GM18951 (cell line): Measurements from ENCODE around the gene ANKRD6.
"Not testable (repeated sequence)": the region's sequence is repeated elsewhere in the genome, so short reads cannot be mapped to it uniquely, and the experiment has no call there.

Experiments used
- POLR2A ChIP-seq: IDR thresholded peaks from 4 replicates; pipeline ENCODE4 v1.6.1; 2011; ENCODE audit warnings: mild to moderate bottlenecking; ENCODE audit not compliant: insufficient read length, insufficient read depth; ENCODE audit errors: extremely low read depth
- in situ Hi-C: fragments of 300-500 bp; cut with MboI; formaldehyde crosslinking; loops from one replicate; pipeline ENCODE4 v1.12.0; 2022; ENCODE audit warnings: low sequenced_read_pairs, mixed read lengths, inconsistent platforms; ENCODE audit not compliant: unreplicated experiment

Gene ANKRD6

GRCh38 chr6:89640804-89641203 is 207.9 kb downstream of the ANKRD6 start:
- no peak for TF ChIP-seq POLR2A
- in situ Hi-C loops = no loop called here

GRCh38 chr6:89641581-89641980 is 208.6 kb downstream of the ANKRD6 start:
- in situ Hi-C loops = not testable (repeated sequence)

GRCh38 chr6:89642956-89643355 is 210.0 kb downstream of the ANKRD6 start:
- in situ Hi-C loops = no loop called here
- no peak for TF ChIP-seq POLR2A

GRCh38 chr6:89643406-89643805 is 210.5 kb downstream of the ANKRD6 start:
- no peak for TF ChIP-seq POLR2A
- in situ Hi-C loops = no loop called here

GRCh38 chr6:89644864-89645263 is 211.9 kb downstream of the ANKRD6 start:
- in situ Hi-C loops = no loop called here
- no peak for TF ChIP-seq POLR2A

- no peak for TF ChIP-seq POLR2A
- in situ Hi-C loops = no loop called here
Observed at GRCh38 chr6:89649682-89650081, 216.7 kb downstream of the ANKRD6 start.

- TF ChIP-seq POLR2A = no peak
- in situ Hi-C loops = no loop called here
Observed at GRCh38 chr6:89650579-89650978, 217.6 kb downstream of the ANKRD6 start.

- in situ Hi-C loops = no loop called here
- TF ChIP-seq POLR2A = no peak
Observed at GRCh38 chr6:89655122-89655521, 222.2 kb downstream of the ANKRD6 start.

- in situ Hi-C loops = no loop called here
- TF ChIP-seq POLR2A = no peak
Observed at GRCh38 chr6:89657445-89658158, 224.7 kb downstream of the ANKRD6 start.

GRCh38 chr6:89660981-89661380 is 228.0 kb downstream of the ANKRD6 start:
- in situ Hi-C loops = no loop called here
- TF ChIP-seq POLR2A = no peak

GRCh38 chr6:89661559-89661958 is 228.6 kb downstream of the ANKRD6 start:
- no peak for TF ChIP-seq POLR2A
- in situ Hi-C loops = no loop called here

GRCh38 chr6:89662659-89663223 is 229.8 kb downstream of the ANKRD6 start:
- no peak for TF ChIP-seq POLR2A
- in situ Hi-C loops = no loop called here

- no peak for TF ChIP-seq POLR2A
- in situ Hi-C loops = no loop called here
Observed at GRCh38 chr6:89667872-89668556, 235.1 kb downstream of the ANKRD6 start.

GRCh38 chr6:89669002-89669401 is 236.1 kb downstream of the ANKRD6 start:
- no peak for TF ChIP-seq POLR2A
- in situ Hi-C loops = no loop called here

- in situ Hi-C loops = no loop called here
- TF ChIP-seq POLR2A = no peak
Observed at GRCh38 chr6:89670935-89671565, 238.1 kb downstream of the ANKRD6 start.
